Activated naive CD8-positive, alpha-beta T cell (primary cell): ENCODE data around the gene CCDC144A.
"Not testable (repeated sequence)": the region's sequence is repeated elsewhere in the genome, so short reads cannot be mapped to it uniquely, and the experiment has no call there.

Experiments
- H3K27ac Mint-ChIP-seq: one replicate; pipeline ENCODE4 v1.8.0; 2021; ENCODE audit warnings: mixed read lengths
- H3K27me3 Mint-ChIP-seq: one replicate; pipeline ENCODE4 v1.8.0; 2021; ENCODE audit warnings: mixed read lengths
- H3K36me3 Mint-ChIP-seq: one replicate; pipeline ENCODE4 v1.8.0; 2021; ENCODE audit warnings: mixed read lengths
- H3K4me1 Mint-ChIP-seq: one replicate; pipeline ENCODE4 v1.8.0; 2021; ENCODE audit warnings: low read depth, mixed read lengths
- H3K4me3 Mint-ChIP-seq: one replicate; pipeline ENCODE4 v1.8.0; 2021; ENCODE audit warnings: mild to moderate bottlenecking, mixed read lengths
- H3K9me3 Mint-ChIP-seq: one replicate; pipeline ENCODE4 v1.8.0; 2021; ENCODE audit warnings: low read depth, mixed read lengths

The CCDC144A gene

GRCh38 chr17:16820979-16821543, 131.0 kb downstream of the CCDC144A start:
- no peak overlapping the region for H3K27ac Mint-ChIP-seq
- H3K9me3 Mint-ChIP-seq = no peaks in the 10 kb centered on the region
- no peaks in the 10 kb centered on the region for H3K4me1 Mint-ChIP-seq
- no peaks in the 10 kb centered on the region for H3K36me3 Mint-ChIP-seq
- H3K27me3 Mint-ChIP-seq = peaks cover 8% of the 10 kb centered on the region
- no peak overlapping the region for H3K4me3 Mint-ChIP-seq

GRCh38 chr17:16822133-16822532, 132.1 kb downstream of the CCDC144A start:
- not testable (repeated sequence) for H3K27ac Mint-ChIP-seq

GRCh38 chr17:16823768-16824406, 133.8 kb downstream of the CCDC144A start:
- not testable (repeated sequence) for H3K27ac Mint-ChIP-seq, H3K9me3 Mint-ChIP-seq, H3K27me3 Mint-ChIP-seq, H3K36me3 Mint-ChIP-seq, H3K4me1 Mint-ChIP-seq, H3K4me3 Mint-ChIP-seq

More at GRCh38 chr17:16822133-16822532, 132.1 kb downstream of the CCDC144A start:
- not testable (repeated sequence) for H3K4me1 Mint-ChIP-seq, H3K9me3 Mint-ChIP-seq, H3K36me3 Mint-ChIP-seq, H3K4me3 Mint-ChIP-seq
- H3K27me3 Mint-ChIP-seq = peaks cover 10% of the 10 kb centered on the region
